MM.1S (cell line): Measurements from ENCODE around the gene EPM2A.

Experiments used
- CTCF ChIP-seq: fragments of 300-600 bp; sonication (generic); IDR thresholded peaks from 2 replicates; pipeline ENCODE4 v1.5.1; 2016; ENCODE audit warnings: antibody characterized with exemption, low read length, mixed read lengths
- EZH2 ChIP-seq: fragments of 300-600 bp; sonication (generic); optimal IDR thresholded peaks from 2 replicates; pipeline ENCODE3; 2017; ENCODE audit warnings: low read depth, mild to moderate bottlenecking, antibody characterized with exemption, low read length, mixed read lengths
- EZH2phosphoT487 ChIP-seq: fragments of 300-600 bp; sonication (generic); IDR thresholded peaks from 2 replicates; pipeline ENCODE4 v1.6.1; 2018; ENCODE audit warnings: antibody characterized with exemption, low read length

- TF ChIP-seq CTCF (no peak), EZH2 (no peak), EZH2phosphoT487 (no peak)
Measured at GRCh38 chr6:145733810-145734209, 1.5 kb downstream of the EPM2A start.
